ENCODE data around the gene DOCK1.

DOCK1 gene

GRCh38 chr10:126903656-126904360 is 1.4 kb upstream of the DOCK1 start:
- no peak for DNase-seq (ENCODE audit: low read depth)
- no peak overlapping the region for H3K4me3 ChIP-seq (ENCODE audit: control insufficient read depth, low read depth, low read length)
- no peak for TF ChIP-seq CTCF (IDR thresholded peaks at IDR 0.05; ENCODE audit: control insufficient read depth, insufficient read depth, low read depth, low read length, missing control alignments)

- no peak for TF ChIP-seq CTCF (IDR thresholded peaks at IDR 0.05; ENCODE audit: control insufficient read depth, insufficient read depth, low read depth, low read length, missing control alignments)
- peak overlapping the region; percentile 91 for H3K4me3 ChIP-seq (ENCODE audit: control insufficient read depth, low read depth, low read length)
- DNase-seq (ENCODE audit: low read depth): no peak
Observed at GRCh38 chr10:126904516-126904817, 761 bp upstream of the DOCK1 start.

GRCh38 chr10:126905776-126906703 is 812 bp downstream of the DOCK1 start:
- DNase-seq (ENCODE audit: low read depth): no peak
- no peak for TF ChIP-seq CTCF (IDR thresholded peaks at IDR 0.05; ENCODE audit: control insufficient read depth, insufficient read depth, low read depth, low read length, missing control alignments)
- H3K4me3 ChIP-seq (ENCODE audit: control insufficient read depth, low read depth, low read length): peak overlapping the region; percentile 91

GRCh38 chr10:126906704-126907422 is 1.6 kb downstream of the DOCK1 start:
- peak overlapping the region; percentile 91 for H3K4me3 ChIP-seq (ENCODE audit: control insufficient read depth, low read depth, low read length)
- DNase-seq (ENCODE audit: low read depth): no peak

GRCh38 chr10:126907423-126907970 is 2.3 kb downstream of the DOCK1 start:
- H3K4me3 ChIP-seq (ENCODE audit: control insufficient read depth, low read depth, low read length): no peak overlapping the region
- DNase-seq (ENCODE audit: low read depth): no peak
- TF ChIP-seq CTCF (IDR thresholded peaks at IDR 0.05; ENCODE audit: control insufficient read depth, insufficient read depth, low read depth, low read length, missing control alignments): no peak

More at GRCh38 chr10:126906704-126907422, 1.6 kb downstream of the DOCK1 start:
- TF ChIP-seq CTCF (IDR thresholded peaks at IDR 0.05; ENCODE audit: control insufficient read depth, insufficient read depth, low read depth, low read length, missing control alignments): no peak

- no peak overlapping the region for H3K4me3 ChIP-seq (ENCODE audit: control insufficient read depth, low read depth, low read length)
- no peak for TF ChIP-seq CTCF (IDR thresholded peaks at IDR 0.05; ENCODE audit: control insufficient read depth, insufficient read depth, low read depth, low read length, missing control alignments)
- DNase-seq (ENCODE audit: low read depth): no peak
Observed at GRCh38 chr10:126908225-126908624, 3.0 kb downstream of the DOCK1 start.
